Liver (tissue), 9 donors: ENCODE results near the gene KRTAP10-6. TPM values are rescaled to one million over a fixed set of nuclear protein-coding genes. Genes with fewer than 3 reads are reported as not detected.

Experiments
- DNase-seq: peaks from one replicate; pipeline ENCODE4 v3.0.0-alpha.2; 2017; ENCODE audit warnings: low spot score
- H3K27ac ChIP-seq, 2 donors: one replicate each; pipeline ENCODE4 v1.7.0; 2013; ENCODE audit warnings: inconsistent platforms in 2 of 2, low read length in 2 of 2, control low read depth in 1 of 2, low read depth in 1 of 2, mild to moderate bottlenecking in 1 of 2
- H3K27me3 ChIP-seq, 4 donors: one replicate each; pipeline versions ENCODE4 v1.6.1 to v1.7.0; 2013; ENCODE audit warnings: low read length in 3 of 4, inconsistent platforms in 1 of 4, mild to moderate bottlenecking in 1 of 4, moderate library complexity in 1 of 4; ENCODE audit not compliant: control insufficient read depth in 4 of 4, insufficient read depth in 4 of 4
- H3K36me3 ChIP-seq, 4 donors: one replicate each; pipeline versions ENCODE4 v1.6.1 to v1.7.0; 2013; ENCODE audit warnings: low read length in 3 of 4, mild to moderate bottlenecking in 3 of 4, low read depth in 1 of 4, moderate library complexity in 1 of 4; ENCODE audit not compliant: control insufficient read depth in 4 of 4, insufficient read depth in 3 of 4
- H3K4me1 ChIP-seq, 4 donors: one replicate each; pipeline versions ENCODE4 v1.6.1 to v1.7.0; 2013; ENCODE audit warnings: low read length in 3 of 4, mild to moderate bottlenecking in 3 of 4, moderate library complexity in 1 of 4; ENCODE audit not compliant: control insufficient read depth in 4 of 4, insufficient read depth in 4 of 4
- H3K4me3 ChIP-seq, 3 donors: one replicate each; pipeline versions ENCODE4 v1.6.1 to v1.7.0; 2013; ENCODE audit warnings: low read length in 3 of 3, control low read depth in 1 of 3, low read depth in 1 of 3, mild to moderate bottlenecking in 1 of 3
- H3K9ac ChIP-seq, 2 donors: one replicate each; pipeline ENCODE4 v1.7.0; 2013; ENCODE audit warnings: low read length in 2 of 2, mild to moderate bottlenecking in 2 of 2, moderate library complexity in 2 of 2, control low read depth in 1 of 2, low read depth in 1 of 2
- H3K9me3 ChIP-seq, 4 donors: one replicate each; pipeline versions ENCODE4 v1.6.1 to v1.7.0; 2013; ENCODE audit warnings: low read length in 3 of 4; ENCODE audit not compliant: control insufficient read depth in 4 of 4
- EGR1 ChIP-seq, 2 donors: IDR thresholded peaks; 2 replicates each; pipeline ENCODE4 v1.6.1; 2016 to 2018; ENCODE audit warnings: antibody characterized with exemption in 2 of 2, low read depth in 2 of 2
- FOXA1 ChIP-seq: IDR thresholded peaks from 2 replicates; pipeline ENCODE4 v1.6.1; 2016; ENCODE audit warnings: antibody characterized with exemption
- FOXA2 ChIP-seq: IDR thresholded peaks from 2 replicates; pipeline ENCODE4 v1.6.1; 2016; ENCODE audit warnings: antibody characterized with exemption
- GABPA ChIP-seq, 2 donors: IDR thresholded peaks in 1 of 2; conservative IDR thresholded peaks in 1 of 2; 2 replicates each; pipeline ENCODE4 v1.6.1; 2016; ENCODE audit warnings: antibody characterized with exemption in 2 of 2, mild to moderate bottlenecking in 1 of 2, moderate library complexity in 1 of 2
- HNF4A ChIP-seq, 2 donors: conservative IDR thresholded peaks; 2 replicates each; pipeline ENCODE4 v1.6.1; 2016; ENCODE audit warnings: antibody characterized with exemption in 2 of 2, mild to moderate bottlenecking in 2 of 2
- HNF4G ChIP-seq: IDR thresholded peaks from 2 replicates; pipeline ENCODE4 v1.6.1; 2016; ENCODE audit warnings: antibody characterized with exemption
- JUND ChIP-seq, 2 donors: IDR thresholded peaks; 2 replicates each; pipeline ENCODE4 v1.6.1; 2016; ENCODE audit warnings: antibody characterized with exemption in 2 of 2
- NR2F2 ChIP-seq: IDR thresholded peaks from 2 replicates; pipeline ENCODE4 v1.6.1; 2016; ENCODE audit warnings: antibody characterized with exemption
- RAD21 ChIP-seq, 2 donors: IDR thresholded peaks; 2 replicates each; pipeline ENCODE4 v1.6.1; 2016; ENCODE audit warnings: antibody characterized with exemption in 2 of 2, mild to moderate bottlenecking in 2 of 2
- RXRA ChIP-seq, 2 donors: IDR thresholded peaks; 2 replicates each; pipeline ENCODE4 v1.6.1; 2017 to 2018; ENCODE audit warnings: antibody characterized with exemption in 2 of 2, mild to moderate bottlenecking in 1 of 2
- SP1 ChIP-seq: IDR thresholded peaks from 2 replicates; pipeline ENCODE4 v1.6.1; 2018; ENCODE audit warnings: antibody characterized with exemption, mild to moderate bottlenecking
- TAF1 ChIP-seq: conservative IDR thresholded peaks from 2 replicates; pipeline ENCODE4 v1.6.1; 2016; ENCODE audit warnings: antibody characterized with exemption, mild to moderate bottlenecking
- YY1 ChIP-seq: IDR thresholded peaks from 2 replicates; pipeline ENCODE4 v1.6.1; 2016; ENCODE audit warnings: antibody characterized with exemption, mild to moderate bottlenecking
- WGBS: extraction: QIAGEN DNeasy Blood & Tissue Kit; methylation state at CpG from one replicate; pipeline ENCODE4 v1.1.7; 2013; 5-methylcytosine and 5-hydroxymethylcytosine counted together
- polyA plus RNA-seq, 2 donors: library from polyadenylated mRNA; stranded (reverse) in 1 of 2; unstranded in 1 of 2; fragments of 200-250 nt in 1 of 2; fragments of >200 nt in 1 of 2; fragmentation: Nextera tagmentation in 1 of 2; extraction: Ambion mirVana in 1 of 2; gene quantifications; one replicate each; pipeline versions ENCODE4 v1.2.1 to v1.2.3, GENCODE V29; 2013 to 2015
- total RNA-seq, 2 donors: library from RNA; depleted of rRNA; stranded (reverse); fragments of >200 nt; gene quantifications; one replicate each; pipeline ENCODE4 v1.2.3, GENCODE V29; 2014
- TF ChIP-seq, protein P1 (sequence below): IDR thresholded peaks from 2 replicates; pipeline ENCODE4 v1.6.1; 2016; ENCODE audit warnings: antibody characterized with exemption
- TF ChIP-seq, protein P2 (sequence below): fragments of 150-350 bp; IDR thresholded peaks from 2 replicates; pipeline ENCODE4 v1.5.1; 2017; ENCODE audit warnings: improper control_type of control experiment, low read depth, low read length; ENCODE audit not compliant: missing input control
- TF ChIP-seq, protein P3 (sequence below): IDR thresholded peaks from 2 replicates; pipeline ENCODE4 v1.6.1; 2016; ENCODE audit warnings: antibody characterized with exemption
- TF ChIP-seq, protein P4 (sequence below): IDR thresholded peaks from 2 replicates; pipeline ENCODE4 v1.6.1; 2016; ENCODE audit warnings: antibody characterized with exemption
- TF ChIP-seq, protein P5 (sequence below): IDR thresholded peaks from 2 replicates; pipeline ENCODE4 v1.6.1; 2016; ENCODE audit warnings: antibody characterized with exemption, mild to moderate bottlenecking
- donor health status: healthy.
- donor health status: healthy.
- donor health status: healthy.
- donor health status: healthy.
- donor health status: healthy.

Gene KRTAP10-6
- total and polyA plus RNA-seq, 4 donors, result not detected

DNA sequence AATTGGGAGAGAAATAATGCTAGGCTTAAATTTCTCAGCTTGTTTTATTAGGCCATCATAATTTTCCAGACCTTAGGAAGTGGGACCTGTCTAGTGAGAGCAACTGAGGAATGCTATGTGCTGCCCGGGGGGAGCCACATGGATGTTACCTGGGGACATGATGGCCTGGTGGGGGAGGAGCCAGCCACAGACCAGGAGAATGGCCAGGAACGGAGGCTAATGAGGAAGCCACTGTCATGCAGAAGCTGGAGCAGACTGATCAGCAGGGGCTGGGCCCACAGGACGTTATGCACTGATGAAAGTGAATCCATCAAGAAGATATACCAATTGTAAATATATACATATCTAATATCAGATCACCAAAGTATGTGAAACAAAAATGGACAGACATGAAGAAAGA, 47.7 kb downstream of the KRTAP10-6 start:
- 71% methylated on average over 3 of the region's 3 CpGs for WGBS
- no peak overlapping the region for H3K4me3 ChIP-seq
- TF ChIP-seq HNF4A (conservative IDR thresholded peaks at IDR 0.05), result no peak
- no peak for TF ChIP-seq RAD21 (IDR thresholded peaks at IDR 0.05)
- TF ChIP-seq, protein P1, sequence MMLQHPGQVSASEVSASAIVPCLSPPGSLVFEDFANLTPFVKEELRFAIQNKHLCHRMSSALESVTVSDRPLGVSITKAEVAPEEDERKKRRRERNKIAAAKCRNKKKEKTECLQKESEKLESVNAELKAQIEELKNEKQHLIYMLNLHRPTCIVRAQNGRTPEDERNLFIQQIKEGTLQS, result no peak
- no peak for TF ChIP-seq EGR1 (IDR thresholded peaks at IDR 0.05; ENCODE audit: low read depth in 2 of 2)
- no peak for TF ChIP-seq JUND (IDR thresholded peaks at IDR 0.05)
- TF ChIP-seq FOXA2, result no peak
- no peak for TF ChIP-seq FOXA1
- no peak for TF ChIP-seq NR2F2
- no peak for TF ChIP-seq SP1
- TF ChIP-seq, protein P2, sequence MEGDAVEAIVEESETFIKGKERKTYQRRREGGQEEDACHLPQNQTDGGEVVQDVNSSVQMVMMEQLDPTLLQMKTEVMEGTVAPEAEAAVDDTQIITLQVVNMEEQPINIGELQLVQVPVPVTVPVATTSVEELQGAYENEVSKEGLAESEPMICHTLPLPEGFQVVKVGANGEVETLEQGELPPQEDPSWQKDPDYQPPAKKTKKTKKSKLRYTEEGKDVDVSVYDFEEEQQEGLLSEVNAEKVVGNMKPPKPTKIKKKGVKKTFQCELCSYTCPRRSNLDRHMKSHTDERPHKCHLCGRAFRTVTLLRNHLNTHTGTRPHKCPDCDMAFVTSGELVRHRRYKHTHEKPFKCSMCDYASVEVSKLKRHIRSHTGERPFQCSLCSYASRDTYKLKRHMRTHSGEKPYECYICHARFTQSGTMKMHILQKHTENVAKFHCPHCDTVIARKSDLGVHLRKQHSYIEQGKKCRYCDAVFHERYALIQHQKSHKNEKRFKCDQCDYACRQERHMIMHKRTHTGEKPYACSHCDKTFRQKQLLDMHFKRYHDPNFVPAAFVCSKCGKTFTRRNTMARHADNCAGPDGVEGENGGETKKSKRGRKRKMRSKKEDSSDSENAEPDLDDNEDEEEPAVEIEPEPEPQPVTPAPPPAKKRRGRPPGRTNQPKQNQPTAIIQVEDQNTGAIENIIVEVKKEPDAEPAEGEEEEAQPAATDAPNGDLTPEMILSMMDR, result no peak
- no peak for TF ChIP-seq HNF4G
- TF ChIP-seq YY1, result no peak
- TF ChIP-seq GABPA (IDR thresholded peaks at IDR 0.05 in 1 of 2, conservative IDR thresholded peaks at IDR 0.05 in 1 of 2), result no peak
- TF ChIP-seq, protein P3, sequence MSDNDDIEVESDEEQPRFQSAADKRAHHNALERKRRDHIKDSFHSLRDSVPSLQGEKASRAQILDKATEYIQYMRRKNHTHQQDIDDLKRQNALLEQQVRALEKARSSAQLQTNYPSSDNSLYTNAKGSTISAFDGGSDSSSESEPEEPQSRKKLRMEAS, result no peak
- TF ChIP-seq, protein P4, sequence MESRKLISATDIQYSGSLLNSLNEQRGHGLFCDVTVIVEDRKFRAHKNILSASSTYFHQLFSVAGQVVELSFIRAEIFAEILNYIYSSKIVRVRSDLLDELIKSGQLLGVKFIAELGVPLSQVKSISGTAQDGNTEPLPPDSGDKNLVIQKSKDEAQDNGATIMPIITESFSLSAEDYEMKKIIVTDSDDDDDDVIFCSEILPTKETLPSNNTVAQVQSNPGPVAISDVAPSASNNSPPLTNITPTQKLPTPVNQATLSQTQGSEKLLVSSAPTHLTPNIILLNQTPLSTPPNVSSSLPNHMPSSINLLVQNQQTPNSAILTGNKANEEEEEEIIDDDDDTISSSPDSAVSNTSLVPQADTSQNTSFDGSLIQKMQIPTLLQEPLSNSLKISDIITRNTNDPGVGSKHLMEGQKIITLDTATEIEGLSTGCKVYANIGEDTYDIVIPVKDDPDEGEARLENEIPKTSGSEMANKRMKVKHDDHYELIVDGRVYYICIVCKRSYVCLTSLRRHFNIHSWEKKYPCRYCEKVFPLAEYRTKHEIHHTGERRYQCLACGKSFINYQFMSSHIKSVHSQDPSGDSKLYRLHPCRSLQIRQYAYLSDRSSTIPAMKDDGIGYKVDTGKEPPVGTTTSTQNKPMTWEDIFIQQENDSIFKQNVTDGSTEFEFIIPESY, result no peak
- TF ChIP-seq TAF1, result no peak
- TF ChIP-seq RXRA (IDR thresholded peaks at IDR 0.05), result no peak
- TF ChIP-seq, protein P5, sequence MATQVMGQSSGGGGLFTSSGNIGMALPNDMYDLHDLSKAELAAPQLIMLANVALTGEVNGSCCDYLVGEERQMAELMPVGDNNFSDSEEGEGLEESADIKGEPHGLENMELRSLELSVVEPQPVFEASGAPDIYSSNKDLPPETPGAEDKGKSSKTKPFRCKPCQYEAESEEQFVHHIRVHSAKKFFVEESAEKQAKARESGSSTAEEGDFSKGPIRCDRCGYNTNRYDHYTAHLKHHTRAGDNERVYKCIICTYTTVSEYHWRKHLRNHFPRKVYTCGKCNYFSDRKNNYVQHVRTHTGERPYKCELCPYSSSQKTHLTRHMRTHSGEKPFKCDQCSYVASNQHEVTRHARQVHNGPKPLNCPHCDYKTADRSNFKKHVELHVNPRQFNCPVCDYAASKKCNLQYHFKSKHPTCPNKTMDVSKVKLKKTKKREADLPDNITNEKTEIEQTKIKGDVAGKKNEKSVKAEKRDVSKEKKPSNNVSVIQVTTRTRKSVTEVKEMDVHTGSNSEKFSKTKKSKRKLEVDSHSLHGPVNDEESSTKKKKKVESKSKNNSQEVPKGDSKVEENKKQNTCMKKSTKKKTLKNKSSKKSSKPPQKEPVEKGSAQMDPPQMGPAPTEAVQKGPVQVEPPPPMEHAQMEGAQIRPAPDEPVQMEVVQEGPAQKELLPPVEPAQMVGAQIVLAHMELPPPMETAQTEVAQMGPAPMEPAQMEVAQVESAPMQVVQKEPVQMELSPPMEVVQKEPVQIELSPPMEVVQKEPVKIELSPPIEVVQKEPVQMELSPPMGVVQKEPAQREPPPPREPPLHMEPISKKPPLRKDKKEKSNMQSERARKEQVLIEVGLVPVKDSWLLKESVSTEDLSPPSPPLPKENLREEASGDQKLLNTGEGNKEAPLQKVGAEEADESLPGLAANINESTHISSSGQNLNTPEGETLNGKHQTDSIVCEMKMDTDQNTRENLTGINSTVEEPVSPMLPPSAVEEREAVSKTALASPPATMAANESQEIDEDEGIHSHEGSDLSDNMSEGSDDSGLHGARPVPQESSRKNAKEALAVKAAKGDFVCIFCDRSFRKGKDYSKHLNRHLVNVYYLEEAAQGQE, result no peak
- peaks cover 0 to 2% (median 0%) of the 10 kb centered on the region in 4 donors for H3K27me3 ChIP-seq
- no peak overlapping the region for H3K27ac ChIP-seq
- no peaks in the 10 kb centered on the region for H3K4me1 ChIP-seq
- no peak overlapping the region for H3K9ac ChIP-seq
- H3K9me3 ChIP-seq, result no peaks in the 10 kb centered on the region
- no peaks in the 10 kb centered on the region for H3K36me3 ChIP-seq
- DNase-seq, result no peak
